GM12872 (cell line): ENCODE data around the gene SERPINB1.

Experiments used
- CTCF ChIP-seq: IDR thresholded peaks from 3 replicates; pipeline ENCODE4 v1.5.1; 2011; ENCODE audit warnings: low read depth, mild to moderate bottlenecking, low read length, moderate library complexity; ENCODE audit not compliant: insufficient read depth

The SERPINB1 gene

GRCh38 chr6:2791450-2791974 is 50.2 kb downstream of the SERPINB1 start:
- TF ChIP-seq CTCF: no peak

GRCh38 chr6:2790588-2791449 is 50.8 kb downstream of the SERPINB1 start:
- TF ChIP-seq CTCF: peak; percentile 83

- no peak for TF ChIP-seq CTCF
Measured at GRCh38 chr6:2786269-2786668, 55.4 kb downstream of the SERPINB1 start.

- TF ChIP-seq CTCF: no peak
Measured at GRCh38 chr6:2784930-2785329, 56.7 kb downstream of the SERPINB1 start.

- TF ChIP-seq CTCF: no peak
Measured at GRCh38 chr6:2784061-2784460, 57.6 kb downstream of the SERPINB1 start.

- no peak for TF ChIP-seq CTCF
Measured at GRCh38 chr6:2783188-2783963, 58.3 kb downstream of the SERPINB1 start.

- TF ChIP-seq CTCF: no peak
Measured at GRCh38 chr6:2782825-2783187, 58.9 kb downstream of the SERPINB1 start.
